Astrocyte (in vitro differentiated cells and primary cell): Measurements from ENCODE around the gene COL23A1. TPM values are rescaled to one million over a fixed set of nuclear protein-coding genes. Genes with fewer than 3 reads are reported as not detected.
A peak's percentile ranks its signal among the peaks of the same experiment; 100 is the strongest.

Experiments
- DNase-seq: peaks from one replicate; pipeline ENCODE4 v3.0.0-alpha.2; 2010; ENCODE audit warnings: low read depth
- FAIRE-seq: peaks from 2 replicates; lab custom pipeline; 2011; peaks lifted over from hg19 to GRCh38; lab: Jason Lieb, UNC
- H2AFZ ChIP-seq: 2 replicates; pipeline ENCODE4 v1.6.0; 2012; ENCODE audit warnings: low read depth, low read length, inconsistent platforms
- H3K27ac ChIP-seq: 2 replicates; pipeline ENCODE4 v1.5.1; 2011; ENCODE audit warnings: low read depth, low read length, inconsistent platforms
- H3K27me3 ChIP-seq: 2 replicates; pipeline ENCODE4 v1.6.0; 2011; ENCODE audit warnings: low read length, inconsistent platforms; ENCODE audit not compliant: insufficient read depth
- H3K36me3 ChIP-seq: 2 replicates; pipeline ENCODE4 v1.5.1; 2011; ENCODE audit warnings: low read length, inconsistent platforms; ENCODE audit not compliant: insufficient read depth
- H3K4me1 ChIP-seq: 2 replicates; pipeline ENCODE4 v1.5.1; 2011; ENCODE audit warnings: low read length, inconsistent platforms; ENCODE audit not compliant: insufficient read depth
- H3K4me2 ChIP-seq: 2 replicates; pipeline ENCODE4 v1.6.0; 2012; ENCODE audit warnings: low read length, inconsistent platforms
- H3K4me3 ChIP-seq: 2 replicates; pipeline ENCODE4 v1.5.1; 2011; ENCODE audit warnings: low read depth, mild to moderate bottlenecking, low read length, inconsistent platforms; ENCODE audit not compliant: insufficient read depth
- H3K79me2 ChIP-seq: 2 replicates; pipeline ENCODE4 v1.6.0; 2012; ENCODE audit warnings: mild to moderate bottlenecking, low read length, inconsistent platforms; ENCODE audit not compliant: insufficient read depth
- H3K9ac ChIP-seq: 2 replicates; pipeline ENCODE4 v1.6.0; 2012; ENCODE audit warnings: mild to moderate bottlenecking, low read length, inconsistent platforms
- H3K9me3 ChIP-seq: 2 replicates; pipeline ENCODE4 v1.5.1; 2012; ENCODE audit warnings: low read depth, mild to moderate bottlenecking, low read length, inconsistent platforms; ENCODE audit not compliant: insufficient read depth
- H4K20me1 ChIP-seq: 2 replicates; pipeline ENCODE4 v1.6.0; 2012; ENCODE audit warnings: low read length, inconsistent platforms; ENCODE audit not compliant: insufficient read depth
- H3K27ac Mint-ChIP-seq: one replicate; pipeline ENCODE4 v1.8.0; 2021; ENCODE audit warnings: mild to moderate bottlenecking, mixed read lengths; ENCODE audit not compliant: unreplicated experiment
- H3K27me3 Mint-ChIP-seq: one replicate; pipeline ENCODE4 v1.8.0; 2021; ENCODE audit warnings: low read depth, mixed read lengths; ENCODE audit not compliant: unreplicated experiment
- H3K36me3 Mint-ChIP-seq: one replicate; pipeline ENCODE4 v1.8.0; 2021; ENCODE audit warnings: low read depth, mixed read lengths; ENCODE audit not compliant: unreplicated experiment
- H3K4me1 Mint-ChIP-seq: one replicate; pipeline ENCODE4 v1.8.0; 2021; ENCODE audit warnings: low read depth, mixed read lengths; ENCODE audit not compliant: unreplicated experiment
- H3K4me3 Mint-ChIP-seq: one replicate; pipeline ENCODE4 v1.8.0; 2021; ENCODE audit warnings: mild to moderate bottlenecking, moderate library complexity, mixed read lengths; ENCODE audit not compliant: unreplicated experiment
- H3K9me3 Mint-ChIP-seq: one replicate; pipeline ENCODE4 v1.8.0; 2021; ENCODE audit warnings: mild to moderate bottlenecking, mixed read lengths; ENCODE audit not compliant: unreplicated experiment
- EZH2 ChIP-seq: IDR thresholded peaks from 2 replicates; pipeline ENCODE4 v1.6.1; 2012; ENCODE audit warnings: mild to moderate bottlenecking, low read length, inconsistent platforms; ENCODE audit not compliant: insufficient read depth
- total RNA-seq: library from RNA; stranded (reverse); gene quantifications from 2 replicates; pipeline ENCODE4 v1.2.1, GENCODE V29; 2021
- TF ChIP-seq, protein P1 (sequence below): IDR thresholded peaks from 2 replicates; pipeline ENCODE4 v1.5.1; 2011; ENCODE audit warnings: low read depth, mild to moderate bottlenecking, inconsistent platforms, low read length, moderate library complexity; ENCODE audit not compliant: insufficient read depth

COL23A1 gene
- total RNA-seq, 1 donor from 2014 or later: 0.16 TPM

DNA sequence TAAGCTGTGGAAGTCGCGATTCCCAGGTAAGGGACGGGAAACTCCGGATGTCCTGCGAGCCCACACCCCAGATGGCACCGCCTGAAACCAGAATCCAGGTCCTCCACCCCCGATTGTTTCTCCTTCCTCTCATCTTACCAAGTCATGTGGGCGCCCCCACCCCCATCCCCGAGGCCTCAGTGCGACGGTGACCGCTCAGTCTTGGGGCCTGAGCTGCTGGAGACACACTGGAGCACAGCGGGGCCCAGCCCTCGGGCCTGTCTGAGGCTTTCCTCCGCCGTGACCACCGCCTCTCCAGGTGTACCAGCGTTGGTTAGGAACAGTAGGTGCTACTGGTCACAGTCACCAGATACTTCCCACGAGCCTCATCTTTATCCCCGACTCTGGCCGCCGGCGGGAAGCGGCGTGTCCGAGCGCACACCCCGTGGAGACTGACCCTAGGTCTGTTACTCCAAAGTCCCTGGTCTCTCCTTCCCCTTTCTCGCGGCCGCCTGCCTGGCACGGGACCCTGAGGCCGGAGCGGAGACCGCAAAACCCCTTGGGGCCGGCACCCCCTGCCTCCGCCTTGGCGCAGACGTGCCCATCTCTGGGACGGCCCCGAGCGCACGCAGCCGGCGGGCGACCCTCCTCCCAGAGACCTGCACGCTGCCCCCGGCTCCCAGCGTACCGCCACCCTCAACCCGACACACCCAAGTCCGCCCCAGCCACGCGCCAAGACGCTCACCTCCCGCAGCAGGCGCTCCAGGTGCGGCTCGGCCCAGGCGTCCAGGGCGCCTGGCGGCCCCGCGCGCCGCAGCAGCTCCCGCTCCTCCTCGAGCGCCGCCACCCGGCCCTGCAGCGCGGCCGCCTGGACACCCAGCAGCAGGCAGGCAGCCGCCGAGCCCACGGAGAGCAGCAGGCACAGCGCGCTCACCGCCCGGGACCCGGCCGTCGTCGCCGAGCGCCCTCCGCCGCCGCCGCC, 733 bp downstream of the COL23A1 start:
- Mint-ChIP-seq H3K27me3 (peaks cover 46% of the 10 kb centered on the region), H3K4me1 (no peaks in the 10 kb centered on the region), H3K36me3 (peaks cover 3% of the 10 kb centered on the region), H3K4me3 (no peak overlapping the region), H3K27ac (no peak overlapping the region), H3K9me3 (no peaks in the 10 kb centered on the region)
- H3K79me2 ChIP-seq: no peaks in the 10 kb centered on the region
- peak; percentile 18 for DNase-seq
- H3K27me3 ChIP-seq: peaks cover 39% of the 10 kb centered on the region
- peak overlapping the region; percentile 79 for H3K4me2 ChIP-seq
- peak; percentile 67 for TF ChIP-seq EZH2
- TF ChIP-seq, protein P1, sequence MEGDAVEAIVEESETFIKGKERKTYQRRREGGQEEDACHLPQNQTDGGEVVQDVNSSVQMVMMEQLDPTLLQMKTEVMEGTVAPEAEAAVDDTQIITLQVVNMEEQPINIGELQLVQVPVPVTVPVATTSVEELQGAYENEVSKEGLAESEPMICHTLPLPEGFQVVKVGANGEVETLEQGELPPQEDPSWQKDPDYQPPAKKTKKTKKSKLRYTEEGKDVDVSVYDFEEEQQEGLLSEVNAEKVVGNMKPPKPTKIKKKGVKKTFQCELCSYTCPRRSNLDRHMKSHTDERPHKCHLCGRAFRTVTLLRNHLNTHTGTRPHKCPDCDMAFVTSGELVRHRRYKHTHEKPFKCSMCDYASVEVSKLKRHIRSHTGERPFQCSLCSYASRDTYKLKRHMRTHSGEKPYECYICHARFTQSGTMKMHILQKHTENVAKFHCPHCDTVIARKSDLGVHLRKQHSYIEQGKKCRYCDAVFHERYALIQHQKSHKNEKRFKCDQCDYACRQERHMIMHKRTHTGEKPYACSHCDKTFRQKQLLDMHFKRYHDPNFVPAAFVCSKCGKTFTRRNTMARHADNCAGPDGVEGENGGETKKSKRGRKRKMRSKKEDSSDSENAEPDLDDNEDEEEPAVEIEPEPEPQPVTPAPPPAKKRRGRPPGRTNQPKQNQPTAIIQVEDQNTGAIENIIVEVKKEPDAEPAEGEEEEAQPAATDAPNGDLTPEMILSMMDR: no peak
- no peaks in the 10 kb centered on the region for H3K36me3 ChIP-seq
- peaks cover 4% of the 10 kb centered on the region for H4K20me1 ChIP-seq
- no peaks in the 10 kb centered on the region for H3K4me1 ChIP-seq
- no peak for FAIRE-seq
- H3K27ac ChIP-seq: no peak overlapping the region
- H2AFZ ChIP-seq: peak overlapping the region; percentile 60
- H3K4me3 ChIP-seq: peak overlapping the region; percentile 39
- no peak overlapping the region for H3K9ac ChIP-seq
- H3K9me3 ChIP-seq: peaks cover 3% of the 10 kb centered on the region

- Histone ChIP-seq H3K79me2 (no peaks in the 10 kb centered on the region), H2AFZ (no peak overlapping the region), H3K27me3 (peaks cover 39% of the 10 kb centered on the region), H3K36me3 (no peaks in the 10 kb centered on the region), H4K20me1 (peaks cover 4% of the 10 kb centered on the region), H3K4me3 (no peak overlapping the region), H3K9ac (no peak overlapping the region), H3K4me1 (no peaks in the 10 kb centered on the region), H3K4me2 (no peak overlapping the region), H3K27ac (no peak overlapping the region), H3K9me3 (peaks cover 3% of the 10 kb centered on the region)
- TF ChIP-seq, protein P1: no peak
- no peak for TF ChIP-seq EZH2
- no peaks in the 10 kb centered on the region for H3K4me1 Mint-ChIP-seq
- FAIRE-seq (no peak), DNase-seq (no peak)
- H3K27me3 Mint-ChIP-seq: peaks cover 46% of the 10 kb centered on the region
- no peak overlapping the region for H3K4me3 Mint-ChIP-seq
- no peaks in the 10 kb centered on the region for H3K9me3 Mint-ChIP-seq
- no peak overlapping the region for H3K27ac Mint-ChIP-seq
- H3K36me3 Mint-ChIP-seq: peaks cover under 1% of the 10 kb centered on the region
These were observed 1.4 kb downstream of the COL23A1 start for GRCh38 chr5:178588769-178589168.
